Measurements from ENCODE around the gene SFSWAP.
"Not testable (repeated sequence)": the region's sequence is repeated elsewhere in the genome, so short reads cannot be mapped to it uniquely, and the experiment has no call there.

The SFSWAP gene

GRCh38 chr12:131765961-131766360 lies 55.1 kb downstream of the SFSWAP start:
- no peak for DNase-seq

- DNase-seq = no peak
Measured at GRCh38 chr12:131766382-131767107, 55.7 kb downstream of the SFSWAP start.

- no peak for DNase-seq
Measured at GRCh38 chr12:131770120-131770519, 59.2 kb downstream of the SFSWAP start.

GRCh38 chr12:131771965-131772364 lies 61.1 kb downstream of the SFSWAP start:
- no peak for DNase-seq

GRCh38 chr12:131773582-131774221 lies 62.8 kb downstream of the SFSWAP start:
- DNase-seq = no peak

GRCh38 chr12:131774576-131775391 lies 63.9 kb downstream of the SFSWAP start:
- DNase-seq = no peak

- DNase-seq = no peak
Measured at GRCh38 chr12:131775392-131776236, 64.7 kb downstream of the SFSWAP start.

- DNase-seq = no peak
Measured at GRCh38 chr12:131776237-131776889, 65.5 kb downstream of the SFSWAP start.

GRCh38 chr12:131777269-131777668 lies 66.4 kb downstream of the SFSWAP start:
- DNase-seq = not testable (repeated sequence)

GRCh38 chr12:131779027-131779426 lies 68.1 kb downstream of the SFSWAP start:
- DNase-seq = no peak

- no peak for DNase-seq
Measured at GRCh38 chr12:131782061-131782460, 71.2 kb downstream of the SFSWAP start.

GRCh38 chr12:131783915-131784541 lies 73.1 kb downstream of the SFSWAP start:
- no peak for DNase-seq

GRCh38 chr12:131784909-131785762 lies 74.2 kb downstream of the SFSWAP start:
- no peak for DNase-seq

- no peak for DNase-seq
Measured at GRCh38 chr12:131785763-131786330, 75.0 kb downstream of the SFSWAP start.

- no peak for DNase-seq
Measured at GRCh38 chr12:131786331-131786730, 75.4 kb downstream of the SFSWAP start.

- no peak for DNase-seq
Measured at GRCh38 chr12:131787143-131787660, 76.3 kb downstream of the SFSWAP start.

GRCh38 chr12:131788070-131788469 lies 77.2 kb downstream of the SFSWAP start:
- no peak for DNase-seq

GRCh38 chr12:131789638-131790037 lies 78.7 kb downstream of the SFSWAP start:
- no peak for DNase-seq

GRCh38 chr12:131793243-131794022 lies 82.5 kb downstream of the SFSWAP start:
- DNase-seq = no peak
